Measurements from ENCODE around the gene PRAF2.

Gene PRAF2

DNA sequence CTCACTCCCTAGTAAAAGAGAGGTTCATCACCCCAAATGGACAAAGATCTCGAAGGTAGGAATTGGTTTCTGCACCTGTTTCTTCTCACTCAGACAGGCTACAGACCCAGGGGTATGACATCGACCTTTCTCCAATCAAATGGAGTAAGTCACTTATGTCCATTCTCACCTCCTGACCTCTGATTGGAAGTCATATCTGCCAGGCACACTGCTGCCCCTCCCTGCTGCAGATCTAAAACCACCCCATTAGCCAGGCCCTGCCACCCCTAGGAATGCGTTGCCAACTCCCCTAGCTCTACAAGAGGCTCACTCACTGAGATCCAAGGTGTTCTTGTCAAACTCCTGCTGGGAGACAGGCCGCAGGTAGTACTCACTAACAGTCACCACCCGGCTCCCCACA is 42.9 kb upstream of the PRAF2 start:
- Histone ChIP-seq H3K27ac (replicated peaks; ENCODE audit: low read length) (no peak overlapping the region), H3K23ac (ENCODE audit: low read depth, low read length, poor library complexity) (no peak overlapping the region), H2BK5ac (ENCODE audit: low read length) (no peak overlapping the region), H2BK12ac (ENCODE audit: low read length) (no peak overlapping the region), H2BK120ac (ENCODE audit: low read depth, low read length) (no peak overlapping the region), H4K8ac (ENCODE audit: low read depth, low read length) (no peak overlapping the region), H3K79me1 (ENCODE audit: low read depth, low read length) (no peaks in the 10 kb centered on the region), H2BK15ac (ENCODE audit: low read length) (no peak overlapping the region), H2AFZ (ENCODE audit: low read length) (no peak overlapping the region), H3K9ac (ENCODE audit: low read depth, low read length, poor library complexity) (no peak overlapping the region), H3K4me3 (ENCODE audit: low read length in 2 of 2) (no peak overlapping the region), H4K91ac (ENCODE audit: low read depth, low read length, poor library complexity) (no peak overlapping the region), H3K9me3 (replicated peaks in 1 of 2; ENCODE audit: control insufficient read depth in 2 of 2, insufficient read depth in 1 of 2, low read depth in 1 of 2, low read length in 2 of 2) (no peaks in the 10 kb centered on the region), H3K4ac (ENCODE audit: low read length) (no peak overlapping the region), H2AK5ac (ENCODE audit: low read depth, low read length) (no peak overlapping the region), H3K18ac (ENCODE audit: low read length) (no peak overlapping the region), H3K4me1 (ENCODE audit: control insufficient read depth in 2 of 2, insufficient read depth in 1 of 2, low read depth in 1 of 2, low read length in 2 of 2) (peaks cover 0 to 8% of the 10 kb centered on the region in 2 donors), H3K4me2 (ENCODE audit: insufficient read depth, low read length, poor library complexity, severe bottlenecking) (no peak overlapping the region), H3K36me3 (replicated peaks in 1 of 2; ENCODE audit: control insufficient read depth in 2 of 2, insufficient read depth in 2 of 2, low read length in 2 of 2) (peaks cover 13 to 66% of the 10 kb centered on the region in 2 donors), H3K27me3 (ENCODE audit: control insufficient read depth in 3 of 3, insufficient read depth in 3 of 3, low read depth in 1 of 3, low read length in 3 of 3) (no peaks in the 10 kb centered on the region), H3K14ac (ENCODE audit: low read length) (no peak overlapping the region)
- no peak for DNase-seq (ENCODE audit: low spot score)
- WGBS, 2 donors (ENCODE audit: extremely low coverage in 2 of 2, insufficient read length in 2 of 2, insufficient replicate concordance in 1 of 2): no CpG with 5 or more reads among the region's 5 CpGs

DNA sequence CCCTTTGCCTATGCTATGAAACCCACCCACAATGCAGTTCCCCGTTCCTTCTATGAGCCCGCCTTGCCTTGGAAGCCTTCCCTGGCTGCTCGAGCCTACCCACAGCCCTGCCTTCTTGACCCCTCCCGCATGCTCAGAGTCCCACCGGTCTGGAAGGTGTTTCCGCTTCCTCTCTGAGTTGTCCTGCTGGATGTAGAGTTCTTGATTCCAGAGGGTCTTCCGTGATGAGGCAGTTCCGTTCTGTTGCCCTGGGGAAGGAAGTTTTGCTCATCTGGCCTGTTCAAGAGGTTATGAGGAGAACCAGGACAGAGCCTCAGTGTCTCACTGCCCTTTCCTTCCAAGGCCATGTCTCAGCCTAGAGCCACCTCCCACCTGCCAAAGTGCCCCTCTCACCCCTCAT is 42.3 kb upstream of the PRAF2 start:
- Histone ChIP-seq H3K23ac (ENCODE audit: low read depth, low read length, poor library complexity) (no peak overlapping the region), H2AFZ (ENCODE audit: low read length) (no peak overlapping the region), H2BK120ac (ENCODE audit: low read depth, low read length) (no peak overlapping the region), H3K4me1 (ENCODE audit: control insufficient read depth in 2 of 2, insufficient read depth in 1 of 2, low read depth in 1 of 2, low read length in 2 of 2) (peaks cover 0 to 8% of the 10 kb centered on the region in 2 donors), H2BK12ac (ENCODE audit: low read length) (no peak overlapping the region), H2BK5ac (ENCODE audit: low read length) (no peak overlapping the region), H3K79me1 (ENCODE audit: low read depth, low read length) (no peaks in the 10 kb centered on the region), H3K27me3 (ENCODE audit: control insufficient read depth in 3 of 3, insufficient read depth in 3 of 3, low read depth in 1 of 3, low read length in 3 of 3) (no peaks in the 10 kb centered on the region), H3K9ac (ENCODE audit: low read depth, low read length, poor library complexity) (no peak overlapping the region), H3K4me2 (ENCODE audit: insufficient read depth, low read length, poor library complexity, severe bottlenecking) (no peak overlapping the region), H3K18ac (ENCODE audit: low read length) (no peak overlapping the region), H4K8ac (ENCODE audit: low read depth, low read length) (no peak overlapping the region), H3K14ac (ENCODE audit: low read length) (no peak overlapping the region), H3K27ac (replicated peaks; ENCODE audit: low read length) (no peak overlapping the region), H3K4me3 (ENCODE audit: low read length in 2 of 2) (no peak overlapping the region), H3K4ac (ENCODE audit: low read length) (no peak overlapping the region), H4K91ac (ENCODE audit: low read depth, low read length, poor library complexity) (no peak overlapping the region), H2AK5ac (ENCODE audit: low read depth, low read length) (no peak overlapping the region), H2BK15ac (ENCODE audit: low read length) (no peak overlapping the region), H3K36me3 (replicated peaks in 1 of 2; ENCODE audit: control insufficient read depth in 2 of 2, insufficient read depth in 2 of 2, low read length in 2 of 2) (peaks cover 10 to 61% of the 10 kb centered on the region in 2 donors), H3K9me3 (replicated peaks in 1 of 2; ENCODE audit: control insufficient read depth in 2 of 2, insufficient read depth in 1 of 2, low read depth in 1 of 2, low read length in 2 of 2) (no peaks in the 10 kb centered on the region)
- WGBS, 2 donors (ENCODE audit: extremely low coverage in 2 of 2, insufficient read length in 2 of 2, insufficient replicate concordance in 1 of 2): no CpG with 5 or more reads among the region's 8 CpGs
- no peak for DNase-seq (ENCODE audit: low spot score)

DNA sequence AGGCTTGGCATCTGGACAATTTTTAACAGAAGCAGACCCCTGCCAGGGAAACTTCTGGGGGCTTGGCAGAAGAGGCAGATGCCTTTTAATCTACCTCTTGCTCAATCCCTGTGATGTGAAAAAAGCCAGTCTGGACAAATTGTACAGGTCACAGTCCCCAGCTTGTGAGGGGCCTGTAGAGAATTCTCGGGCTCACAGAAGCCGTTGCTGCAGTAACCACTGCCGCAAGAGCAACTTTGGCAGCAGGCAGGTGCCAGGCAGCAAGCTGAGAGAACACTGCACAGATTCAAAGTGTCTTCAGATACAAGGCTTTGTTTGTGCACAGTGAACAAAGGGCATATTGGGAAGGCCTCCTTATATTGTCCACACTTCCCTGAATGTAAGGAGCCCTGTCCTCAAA is 38.0 kb upstream of the PRAF2 start:
- no peak overlapping the region for H4K91ac ChIP-seq (ENCODE audit: low read depth, low read length, poor library complexity)
- peaks cover 6 to 48% of the 10 kb centered on the region in 2 donors for H3K36me3 ChIP-seq (replicated peaks in 1 of 2; ENCODE audit: control insufficient read depth in 2 of 2, insufficient read depth in 2 of 2, low read length in 2 of 2)
- no peak overlapping the region for H3K4me2 ChIP-seq (ENCODE audit: insufficient read depth, low read length, poor library complexity, severe bottlenecking)
- no peak overlapping the region for H2AFZ ChIP-seq (ENCODE audit: low read length)
- no peak overlapping the region for H3K4ac ChIP-seq (ENCODE audit: low read length)
- H3K4me3 ChIP-seq (ENCODE audit: low read length in 2 of 2): no peak overlapping the region
- H2BK5ac ChIP-seq (ENCODE audit: low read length): no peak overlapping the region
- no peak overlapping the region for H3K14ac ChIP-seq (ENCODE audit: low read length)
- no peak overlapping the region for H3K27ac ChIP-seq (replicated peaks; ENCODE audit: low read length)
- no peaks in the 10 kb centered on the region for H3K27me3 ChIP-seq (ENCODE audit: control insufficient read depth in 3 of 3, insufficient read depth in 3 of 3, low read depth in 1 of 3, low read length in 3 of 3)
- H3K79me1 ChIP-seq (ENCODE audit: low read depth, low read length): no peaks in the 10 kb centered on the region
- H3K4me1 ChIP-seq (ENCODE audit: control insufficient read depth in 2 of 2, insufficient read depth in 1 of 2, low read depth in 1 of 2, low read length in 2 of 2): peaks cover 0 to 8% of the 10 kb centered on the region in 2 donors
- no peak overlapping the region for H2AK5ac ChIP-seq (ENCODE audit: low read depth, low read length)
- no peak overlapping the region for H3K18ac ChIP-seq (ENCODE audit: low read length)
- H3K23ac ChIP-seq (ENCODE audit: low read depth, low read length, poor library complexity): no peak overlapping the region
- no peak for DNase-seq (ENCODE audit: low spot score)
- no peak overlapping the region for H2BK12ac ChIP-seq (ENCODE audit: low read length)
- no peaks in the 10 kb centered on the region for H3K9me3 ChIP-seq (replicated peaks in 1 of 2; ENCODE audit: control insufficient read depth in 2 of 2, insufficient read depth in 1 of 2, low read depth in 1 of 2, low read length in 2 of 2)
- no peak overlapping the region for H3K9ac ChIP-seq (ENCODE audit: low read depth, low read length, poor library complexity)
- no peak overlapping the region for H2BK15ac ChIP-seq (ENCODE audit: low read length)
- WGBS, 2 donors (ENCODE audit: extremely low coverage in 2 of 2, insufficient read length in 2 of 2, insufficient replicate concordance in 1 of 2): no CpG with 5 or more reads among the region's 3 CpGs
- H2BK120ac ChIP-seq (ENCODE audit: low read depth, low read length): no peak overlapping the region
- no peak overlapping the region for H4K8ac ChIP-seq (ENCODE audit: low read depth, low read length)

DNA sequence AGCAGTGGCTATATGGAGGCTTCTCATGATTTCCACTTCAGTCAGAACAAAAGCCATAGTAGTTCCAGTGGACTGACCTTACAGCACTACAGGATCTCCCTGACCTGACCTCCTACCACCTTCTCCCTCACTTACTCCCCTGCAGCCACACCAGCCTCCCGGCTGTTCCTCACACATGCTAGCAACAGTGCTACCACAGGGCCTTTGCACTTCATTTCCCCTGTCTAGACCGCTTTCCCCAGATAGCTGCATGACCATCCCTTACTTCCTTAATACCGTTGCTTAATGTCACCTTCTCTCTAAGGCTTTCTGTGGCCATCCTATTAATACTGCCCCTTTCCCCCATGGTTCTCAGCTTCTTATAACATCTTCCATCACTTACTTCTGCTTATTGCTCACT is 36.6 kb upstream of the PRAF2 start:
- DNase-seq (ENCODE audit: low spot score): no peak
- Histone ChIP-seq H3K27ac (replicated peaks; ENCODE audit: low read length) (no peak overlapping the region), H3K9me3 (replicated peaks in 1 of 2; ENCODE audit: control insufficient read depth in 2 of 2, insufficient read depth in 1 of 2, low read depth in 1 of 2, low read length in 2 of 2) (no peaks in the 10 kb centered on the region), H3K9ac (ENCODE audit: low read depth, low read length, poor library complexity) (no peak overlapping the region), H3K18ac (ENCODE audit: low read length) (no peak overlapping the region), H4K91ac (ENCODE audit: low read depth, low read length, poor library complexity) (no peak overlapping the region), H3K27me3 (ENCODE audit: control insufficient read depth in 3 of 3, insufficient read depth in 3 of 3, low read depth in 1 of 3, low read length in 3 of 3) (no peaks in the 10 kb centered on the region), H2BK15ac (ENCODE audit: low read length) (no peak overlapping the region), H3K23ac (ENCODE audit: low read depth, low read length, poor library complexity) (no peak overlapping the region), H2AK5ac (ENCODE audit: low read depth, low read length) (no peak overlapping the region), H3K4me1 (ENCODE audit: control insufficient read depth in 2 of 2, insufficient read depth in 1 of 2, low read depth in 1 of 2, low read length in 2 of 2) (peaks cover 0 to 8% of the 10 kb centered on the region in 2 donors), H3K14ac (ENCODE audit: low read length) (no peak overlapping the region), H2AFZ (ENCODE audit: low read length) (no peak overlapping the region), H3K36me3 (replicated peaks in 1 of 2; ENCODE audit: control insufficient read depth in 2 of 2, insufficient read depth in 2 of 2, low read length in 2 of 2) (peaks cover 8 to 38% of the 10 kb centered on the region in 2 donors), H3K79me1 (ENCODE audit: low read depth, low read length) (no peaks in the 10 kb centered on the region), H2BK120ac (ENCODE audit: low read depth, low read length) (no peak overlapping the region), H2BK12ac (ENCODE audit: low read length) (no peak overlapping the region), H3K4ac (ENCODE audit: low read length) (no peak overlapping the region), H3K4me3 (ENCODE audit: low read length in 2 of 2) (no peak overlapping the region), H3K4me2 (ENCODE audit: insufficient read depth, low read length, poor library complexity, severe bottlenecking) (no peak overlapping the region), H4K8ac (ENCODE audit: low read depth, low read length) (no peak overlapping the region), H2BK5ac (ENCODE audit: low read length) (no peak overlapping the region)
- whole genome bisulfite sequencing, 2 donors (ENCODE audit: extremely low coverage in 2 of 2, insufficient read length in 2 of 2, insufficient replicate concordance in 1 of 2): no CpG with 5 or more reads among the region's 3 CpGs
